HG02973 (cell line): ENCODE data around the gene MRPL38.
"Not testable (repeated sequence)": the region's sequence is repeated elsewhere in the genome, so short reads cannot be mapped to it uniquely, and the experiment has no call there.

Source experiments
- ATAC-seq: cut with Tn5 transposase; IDR thresholded peaks from one replicate; pipeline ENCODE4 v1.9.1; 2021; ENCODE audit warnings: moderate library complexity; ENCODE audit not compliant: unreplicated experiment

Gene MRPL38

DNA sequence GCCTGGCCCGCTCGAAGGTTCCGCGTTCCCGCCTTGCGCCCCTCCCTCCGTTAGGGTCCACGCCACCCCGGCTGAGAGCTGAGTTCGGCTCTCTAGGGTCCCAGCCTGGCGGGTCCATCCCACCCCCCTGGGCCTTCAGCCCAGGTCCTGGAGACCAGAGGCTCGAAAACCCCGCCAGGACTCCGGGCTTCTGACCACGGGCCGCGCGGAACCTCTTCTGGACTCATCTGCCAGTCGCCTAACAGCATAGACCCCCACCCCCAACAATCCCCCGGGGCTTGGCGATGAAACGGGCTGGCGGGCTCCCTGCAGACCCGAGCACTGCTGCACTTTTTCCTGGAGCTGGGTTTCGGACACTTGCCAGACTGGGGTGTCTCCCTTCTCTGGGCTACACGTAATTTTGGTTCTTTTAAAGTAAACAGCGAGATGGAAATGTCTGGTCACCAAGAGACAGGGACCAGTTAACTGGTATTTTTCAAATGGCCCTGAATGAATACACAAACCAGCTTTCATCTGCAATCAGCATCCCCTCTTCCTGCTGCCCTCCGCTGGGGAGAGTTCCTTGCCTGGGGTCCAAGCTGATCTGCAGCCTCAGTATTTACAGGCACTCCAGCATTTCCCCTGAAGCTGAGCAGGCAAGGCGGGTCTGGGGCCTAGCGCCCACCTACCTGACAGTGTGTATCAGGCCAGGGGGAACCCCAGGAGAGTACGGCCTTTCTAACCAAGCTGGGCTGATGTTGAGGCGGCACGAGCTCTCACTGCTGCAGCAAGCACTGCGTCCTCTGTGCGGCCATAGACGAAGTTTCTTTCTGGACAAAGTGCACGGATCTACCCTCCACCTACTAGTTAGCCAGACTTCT is 7.3 kb downstream of the MRPL38 start:
- ATAC-seq = no peak

DNA sequence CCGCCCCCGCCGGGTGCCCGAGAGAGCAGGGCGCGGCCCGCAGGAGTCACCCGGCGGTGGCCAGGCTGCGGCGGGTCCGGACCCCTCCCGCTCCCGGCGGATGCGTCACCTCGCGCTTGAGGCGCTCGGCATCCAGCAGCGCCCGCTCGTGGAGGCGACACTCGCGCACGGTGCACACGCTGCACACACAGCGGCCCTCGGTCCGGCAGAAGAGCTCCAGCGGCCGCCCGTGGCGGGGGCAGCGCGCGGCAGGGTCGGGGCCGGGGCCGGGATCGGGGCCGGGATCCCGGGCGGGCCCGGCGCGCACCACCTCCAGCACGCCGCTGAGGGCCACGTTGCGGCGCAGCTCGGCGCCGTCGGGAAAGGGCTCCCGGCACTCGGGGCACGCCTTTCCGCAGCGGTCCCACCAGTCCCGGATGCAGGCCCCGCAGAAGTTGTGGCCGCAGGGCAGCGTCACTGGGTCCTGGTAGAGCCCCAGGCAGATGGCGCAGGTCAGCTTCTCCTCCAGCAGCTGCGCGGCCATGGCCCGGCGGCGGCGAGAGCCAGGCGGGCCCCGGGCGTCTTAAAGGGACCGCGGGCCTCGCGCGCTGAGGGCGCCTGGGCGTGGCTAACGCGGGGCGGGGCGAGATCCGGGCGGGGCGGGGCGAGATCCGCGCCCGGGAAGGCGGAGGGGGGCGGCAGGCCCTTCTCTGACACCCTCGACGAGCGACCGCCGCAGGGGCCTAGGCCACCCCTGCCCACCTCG is 8.1 kb downstream of the MRPL38 start, which contains the start of gene TRIM65:
Gene TRIM65, minus strand, starts transcription at position 537 of the 745 bp plus-strand sequence. Its CDS starts 14 bp downstream, at position 523.
- ATAC-seq = peak; percentile 38

DNA sequence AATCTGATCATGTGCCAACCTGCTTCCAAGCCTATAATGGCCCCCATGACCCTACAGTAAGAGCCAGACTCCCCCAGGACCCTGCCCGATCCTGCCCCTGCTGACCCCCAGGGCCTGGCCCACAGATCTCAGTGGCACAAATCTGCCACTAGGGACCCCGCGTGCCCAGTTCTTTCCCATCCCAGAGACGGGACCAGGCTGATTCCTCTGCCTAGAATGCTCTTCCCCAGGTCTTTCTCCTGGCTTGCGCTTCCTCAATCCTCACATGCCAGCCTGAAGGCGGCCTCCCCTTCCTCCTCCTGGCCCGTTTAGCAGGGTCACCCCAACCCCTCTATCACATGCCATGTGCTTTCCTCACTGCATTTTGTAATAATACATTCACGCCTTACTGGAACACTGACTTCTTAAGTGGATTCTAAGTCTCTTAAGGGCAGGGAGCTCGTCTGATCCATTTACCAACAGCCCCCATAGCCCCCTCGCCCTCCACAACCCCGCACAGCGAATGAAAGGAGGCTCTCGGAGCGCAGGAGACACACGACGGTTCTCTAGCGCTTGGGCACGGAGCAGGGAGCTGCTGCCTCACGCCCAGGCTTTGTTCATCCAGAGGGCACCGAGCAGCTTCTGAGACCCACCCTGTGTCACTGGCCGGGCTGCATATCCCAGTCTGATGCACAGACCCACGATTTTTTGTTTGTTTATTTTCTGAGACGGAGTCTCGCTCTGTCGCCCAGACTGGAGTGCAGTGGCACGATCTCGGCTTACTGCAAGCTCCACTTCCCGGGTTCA is 9.1 kb downstream of the MRPL38 start:
- ATAC-seq = no peak

DNA sequence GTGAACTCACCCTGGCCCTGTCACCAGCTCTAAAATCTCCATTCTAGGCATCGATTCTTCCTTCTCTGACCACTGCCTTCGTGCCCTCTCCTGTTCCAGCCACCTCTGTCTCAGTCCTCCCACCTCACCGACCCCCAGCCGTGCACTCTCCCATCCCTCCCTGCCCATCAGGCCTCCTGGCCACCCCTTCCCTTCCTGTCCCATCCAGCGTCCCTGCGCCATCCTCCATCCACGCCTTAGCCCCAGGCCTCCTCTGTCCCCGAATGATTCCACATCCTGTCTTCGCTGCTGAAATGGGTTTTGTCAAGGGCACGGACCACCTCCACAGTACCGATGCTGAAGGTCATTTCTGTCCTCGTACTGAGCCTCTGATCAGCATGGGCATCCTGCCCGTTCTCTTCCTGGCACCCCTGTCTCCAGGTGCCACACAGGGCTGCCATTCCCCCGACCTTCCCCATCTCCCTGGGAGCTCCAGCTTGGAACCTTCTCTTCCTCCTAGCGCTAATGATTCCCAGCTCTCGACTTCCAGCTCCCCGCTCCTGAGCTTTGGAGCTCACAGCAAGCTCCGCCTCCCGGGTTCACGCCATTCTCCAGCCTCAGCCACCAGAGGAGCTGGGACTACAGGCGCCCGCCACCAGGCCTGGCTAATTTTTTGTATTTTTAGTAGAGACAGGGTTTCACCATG is 10.5 kb downstream of the MRPL38 start:
- no peak for ATAC-seq

DNA sequence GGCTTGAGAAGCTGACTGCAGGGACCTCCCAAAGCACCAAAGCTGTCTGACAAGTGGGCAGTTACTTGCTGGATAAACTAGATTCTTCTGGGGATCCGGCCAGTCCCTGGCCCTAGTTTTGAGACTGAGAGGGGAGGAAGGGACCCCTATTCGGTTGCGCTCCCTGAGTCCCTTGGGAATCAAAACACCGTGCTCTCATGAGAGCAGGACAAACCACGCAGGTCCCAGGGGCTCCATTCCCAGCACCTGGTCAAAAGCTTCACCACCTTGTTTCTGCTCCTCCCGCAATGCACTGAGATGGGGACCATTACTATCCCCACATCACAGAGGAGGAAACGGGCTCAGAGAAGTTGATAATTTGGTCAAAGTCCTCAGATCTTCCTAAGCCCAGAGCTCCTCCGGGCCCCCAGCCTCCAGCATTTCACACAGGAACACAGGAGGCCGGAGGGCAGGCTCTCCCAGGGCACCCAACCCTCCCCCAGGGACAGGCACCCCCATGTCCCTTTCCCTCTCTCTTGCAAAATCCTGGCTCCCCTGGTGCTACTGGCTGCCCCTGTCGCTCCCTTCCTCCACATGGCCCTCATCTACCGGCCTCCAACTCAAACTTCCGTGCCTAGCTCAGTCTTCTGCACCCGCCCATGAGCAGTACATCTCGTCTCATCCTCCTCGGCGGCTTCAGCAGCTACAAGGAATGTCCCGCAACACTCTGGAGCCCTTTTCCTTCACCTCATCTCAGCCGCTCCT is 11.2 kb downstream of the MRPL38 start:
- ATAC-seq = no peak

DNA sequence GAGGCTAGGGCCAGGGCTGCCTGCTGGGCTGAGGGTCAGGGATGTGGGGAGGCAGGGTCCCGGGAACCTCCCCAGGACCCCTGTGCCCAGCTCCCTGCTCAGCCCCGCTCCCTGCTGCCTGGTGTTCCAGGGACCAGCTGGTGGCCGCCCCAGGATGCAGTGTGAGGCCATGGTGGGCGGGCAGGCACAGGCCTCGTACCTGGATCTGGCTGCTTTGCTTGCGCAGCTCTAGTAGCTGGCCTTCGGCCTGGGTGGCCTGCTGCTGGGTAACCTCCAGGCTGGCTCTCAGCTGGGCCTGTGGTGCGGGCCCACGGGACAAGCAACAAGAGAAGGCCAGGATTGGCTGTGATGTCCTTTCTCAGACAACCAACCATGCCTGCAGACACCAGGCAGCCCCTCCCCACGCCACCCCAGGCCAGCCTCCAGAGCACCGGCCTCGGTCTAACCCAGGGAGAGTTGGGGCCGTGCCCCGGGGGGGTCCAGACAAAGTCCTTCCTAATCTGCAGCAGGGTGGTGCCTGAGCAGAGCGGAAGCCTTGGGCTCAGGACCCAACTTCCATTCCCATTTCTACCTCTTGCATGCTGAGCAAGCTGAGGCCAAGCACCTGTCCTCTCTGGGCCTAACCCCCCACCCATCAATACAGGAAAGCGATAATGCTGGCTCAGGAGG is 12.0 kb downstream of the MRPL38 start:
- ATAC-seq = no peak

DNA sequence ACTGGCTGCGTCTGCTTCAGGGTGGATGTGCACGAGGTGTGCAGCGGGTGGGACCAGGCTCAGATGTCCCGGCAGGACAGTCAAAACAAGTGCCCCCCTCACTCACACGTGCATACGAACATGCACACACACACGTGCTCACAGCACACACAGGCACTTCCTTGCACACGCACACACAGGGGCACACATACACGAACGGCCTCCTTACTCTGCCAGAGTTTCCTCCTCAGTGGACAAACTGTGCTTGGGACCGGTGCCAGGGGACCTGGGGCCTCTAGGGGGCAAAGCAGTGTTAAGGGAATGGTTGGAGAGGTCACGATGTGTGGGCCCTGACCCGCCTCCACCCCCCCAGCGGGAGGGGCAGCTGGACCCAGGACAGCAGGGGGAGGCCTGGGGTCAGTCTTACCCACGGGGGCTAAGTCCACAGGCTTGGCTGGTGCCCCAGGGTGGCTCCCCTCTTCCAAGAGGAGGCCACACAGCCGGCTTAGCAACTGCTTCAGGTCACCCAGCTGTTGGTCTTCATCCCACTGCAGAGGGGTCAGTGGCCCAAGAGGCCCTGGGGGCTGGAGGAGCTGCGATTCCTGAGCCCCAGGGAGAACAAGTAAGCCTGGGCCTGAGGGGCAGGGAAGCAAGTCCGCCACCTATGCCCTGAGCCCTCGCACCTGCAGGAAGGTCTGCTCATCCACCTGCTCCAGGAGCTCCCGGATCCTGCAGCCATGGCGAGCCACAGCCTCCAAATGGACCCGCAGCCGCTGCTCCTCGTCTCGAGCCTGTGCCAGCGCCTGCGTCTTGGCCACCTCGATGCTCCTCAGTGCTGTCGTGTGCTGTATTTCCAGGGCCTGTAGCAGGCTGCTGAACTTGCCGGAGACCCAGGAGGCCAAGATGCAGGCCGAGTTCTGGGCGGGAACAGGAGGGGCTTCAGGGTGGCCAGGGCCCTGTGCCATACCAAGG is 12.8 kb downstream of the MRPL38 start:
- ATAC-seq = no peak

DNA sequence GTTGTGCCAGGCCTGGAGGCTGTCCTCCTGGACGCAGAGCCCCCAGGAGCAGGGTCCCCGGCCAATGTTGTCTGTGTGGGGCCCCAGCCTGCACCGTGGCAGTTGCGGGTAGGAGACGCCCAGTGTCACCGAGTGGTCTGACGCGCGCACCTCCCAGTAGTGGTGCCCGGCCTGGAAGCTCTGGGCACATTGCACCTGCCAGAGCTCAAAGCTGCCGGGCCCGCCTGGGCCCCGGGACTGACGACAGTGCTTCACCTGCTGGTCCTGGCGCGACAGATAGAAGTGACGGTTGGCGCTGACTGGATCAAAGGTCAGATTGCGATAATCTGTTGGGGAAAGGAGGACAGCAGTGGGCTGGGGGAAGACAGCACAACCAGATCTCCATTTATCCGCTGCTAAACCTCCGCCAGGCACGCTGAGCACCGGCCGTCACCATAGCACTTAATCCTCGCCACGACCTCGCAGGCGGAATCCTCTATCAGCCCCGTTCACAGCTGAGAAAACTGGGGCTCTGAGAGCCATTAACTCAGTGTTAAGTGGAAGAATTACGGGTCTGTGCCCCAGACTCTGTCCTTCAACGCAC is 13.6 kb downstream of the MRPL38 start:
- no peak for ATAC-seq

DNA sequence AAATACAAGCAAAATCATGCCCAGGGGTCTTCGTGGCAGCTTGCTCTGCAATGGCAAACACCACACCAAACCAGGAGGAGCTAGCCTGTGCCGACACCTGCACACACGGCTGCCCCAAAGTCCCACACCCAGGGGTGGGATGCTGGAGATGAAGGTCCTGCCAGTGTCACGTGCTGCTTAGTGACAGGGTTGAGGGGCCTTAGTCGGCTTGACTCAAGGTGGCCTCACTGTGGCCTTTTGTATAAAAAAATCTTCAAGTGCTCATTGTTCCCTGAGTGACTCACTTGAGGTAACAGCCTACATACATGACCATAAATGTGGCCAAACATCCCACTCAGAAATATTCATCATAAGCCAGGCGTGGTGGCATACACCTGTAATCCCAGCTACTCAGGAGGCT is 15.2 kb downstream of the MRPL38 start:
- ATAC-seq = no peak

DNA sequence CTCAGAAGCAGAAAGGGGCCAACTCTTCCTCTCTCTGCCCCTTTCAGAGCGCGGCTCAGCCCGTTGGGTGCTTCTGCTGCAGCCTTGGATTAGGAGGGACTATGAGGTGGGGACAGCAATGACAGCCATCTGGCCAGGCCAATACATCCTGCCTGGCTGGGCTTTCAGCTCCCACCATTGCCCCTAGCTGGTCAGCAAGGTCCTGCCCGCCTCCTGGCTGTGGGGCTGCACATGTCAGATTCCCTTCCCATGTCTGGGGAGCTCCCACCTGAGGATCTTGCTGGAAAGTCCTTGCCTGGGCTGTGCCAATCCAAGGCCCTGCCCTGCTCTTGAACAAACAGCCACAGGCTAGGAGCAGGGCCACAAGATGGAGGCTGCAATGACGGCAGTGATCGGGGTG is 16.2 kb downstream of the MRPL38 start:
- no peak for ATAC-seq

DNA sequence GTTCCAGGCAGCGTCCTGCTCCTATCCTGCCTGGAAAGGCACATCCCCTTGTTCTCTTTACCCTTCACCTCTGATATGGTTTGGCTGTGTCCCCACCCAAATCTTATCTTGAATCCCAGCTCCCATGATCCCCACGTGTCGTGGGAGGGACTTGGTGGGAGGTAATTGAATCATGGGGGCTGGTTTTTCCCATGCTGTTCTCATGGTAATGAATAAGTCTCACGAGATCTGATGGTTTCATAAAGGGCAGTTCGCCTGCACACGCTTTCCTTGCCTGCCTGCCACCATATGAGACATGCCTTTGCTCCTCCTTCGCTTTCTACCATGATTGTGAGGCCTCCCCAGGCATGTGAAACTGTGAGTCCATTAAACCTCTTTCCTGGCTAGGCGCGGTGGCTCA is 18.8 kb downstream of the MRPL38 start:
- ATAC-seq = not testable (repeated sequence)

DNA sequence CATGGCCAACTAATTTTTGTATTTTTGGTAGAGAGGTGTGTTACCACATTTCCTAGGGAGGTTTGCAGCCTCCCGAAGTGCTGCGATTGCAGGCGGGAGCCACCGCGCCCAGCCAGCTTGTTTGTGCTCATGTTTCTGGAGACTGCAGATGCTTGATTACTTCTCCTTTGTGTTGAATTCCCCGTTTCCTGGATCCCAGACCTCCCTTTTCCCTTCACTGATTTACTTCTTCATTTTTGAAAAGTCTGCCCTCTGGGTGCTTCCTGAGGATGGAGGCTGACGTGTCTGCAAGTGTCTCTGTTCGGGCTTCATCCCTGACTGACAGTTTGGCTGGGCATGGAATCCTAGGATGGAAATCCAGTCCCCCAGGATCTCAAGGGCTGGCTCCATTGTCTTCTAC is 19.3 kb downstream of the MRPL38 start:
- no peak for ATAC-seq

DNA sequence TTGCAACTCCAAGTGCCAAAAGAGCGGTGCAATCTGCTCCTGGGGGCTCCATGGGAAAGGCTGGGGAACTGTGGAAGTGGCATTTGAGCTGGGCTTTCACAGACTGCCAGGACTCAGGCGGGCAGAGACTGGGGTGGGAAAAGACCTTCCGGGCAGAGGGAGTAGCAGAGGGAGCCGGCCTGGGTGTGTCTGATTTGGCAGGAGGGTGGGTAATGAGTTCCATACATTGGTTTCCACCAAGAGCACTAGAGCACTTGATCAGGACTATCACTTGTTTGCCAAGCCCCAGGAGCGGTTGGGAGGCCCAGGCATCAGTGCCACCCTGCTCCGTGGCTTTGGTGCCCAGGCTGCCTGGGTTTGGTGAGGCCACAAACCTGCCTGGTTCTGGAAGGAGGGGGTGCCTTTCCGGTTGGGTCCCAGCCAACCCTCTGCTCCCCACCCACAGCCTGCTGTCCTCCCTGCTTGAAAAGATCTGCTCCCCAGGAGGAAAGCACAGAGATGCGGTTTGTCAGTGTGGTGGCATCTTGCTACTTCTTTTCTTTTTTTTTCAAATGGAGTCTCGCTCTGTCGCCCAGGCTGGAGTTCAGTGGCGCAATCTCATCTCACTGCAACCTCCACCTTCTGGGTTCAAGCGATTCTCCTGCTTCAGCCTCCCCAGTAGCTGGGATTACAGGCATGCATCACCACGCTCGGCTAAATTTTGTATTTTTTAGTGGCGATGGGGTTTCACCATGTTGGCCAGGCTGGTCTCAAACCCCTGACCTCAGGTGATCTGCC is 22.8 kb downstream of the MRPL38 start:
- ATAC-seq = no peak

DNA sequence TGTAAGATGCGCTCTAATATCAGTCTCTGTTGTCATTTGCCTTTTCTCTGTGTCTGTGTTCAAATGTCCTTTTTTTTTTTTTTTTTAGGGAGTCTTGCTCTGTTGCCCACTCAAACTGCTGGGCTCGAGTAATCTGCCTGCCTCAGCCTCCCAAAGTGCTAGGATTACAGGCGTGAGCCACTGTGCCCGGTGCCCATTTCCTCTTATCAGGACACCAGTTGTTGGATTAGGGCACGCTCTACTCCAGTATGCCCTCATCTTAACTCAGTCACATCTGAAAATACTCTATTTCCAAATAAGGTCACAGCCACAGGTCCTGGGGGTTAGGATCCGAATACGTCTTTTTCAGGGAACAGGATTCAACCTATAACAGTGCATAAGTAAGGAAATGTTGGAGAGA is 24.4 kb downstream of the MRPL38 start:
- ATAC-seq = no peak

DNA sequence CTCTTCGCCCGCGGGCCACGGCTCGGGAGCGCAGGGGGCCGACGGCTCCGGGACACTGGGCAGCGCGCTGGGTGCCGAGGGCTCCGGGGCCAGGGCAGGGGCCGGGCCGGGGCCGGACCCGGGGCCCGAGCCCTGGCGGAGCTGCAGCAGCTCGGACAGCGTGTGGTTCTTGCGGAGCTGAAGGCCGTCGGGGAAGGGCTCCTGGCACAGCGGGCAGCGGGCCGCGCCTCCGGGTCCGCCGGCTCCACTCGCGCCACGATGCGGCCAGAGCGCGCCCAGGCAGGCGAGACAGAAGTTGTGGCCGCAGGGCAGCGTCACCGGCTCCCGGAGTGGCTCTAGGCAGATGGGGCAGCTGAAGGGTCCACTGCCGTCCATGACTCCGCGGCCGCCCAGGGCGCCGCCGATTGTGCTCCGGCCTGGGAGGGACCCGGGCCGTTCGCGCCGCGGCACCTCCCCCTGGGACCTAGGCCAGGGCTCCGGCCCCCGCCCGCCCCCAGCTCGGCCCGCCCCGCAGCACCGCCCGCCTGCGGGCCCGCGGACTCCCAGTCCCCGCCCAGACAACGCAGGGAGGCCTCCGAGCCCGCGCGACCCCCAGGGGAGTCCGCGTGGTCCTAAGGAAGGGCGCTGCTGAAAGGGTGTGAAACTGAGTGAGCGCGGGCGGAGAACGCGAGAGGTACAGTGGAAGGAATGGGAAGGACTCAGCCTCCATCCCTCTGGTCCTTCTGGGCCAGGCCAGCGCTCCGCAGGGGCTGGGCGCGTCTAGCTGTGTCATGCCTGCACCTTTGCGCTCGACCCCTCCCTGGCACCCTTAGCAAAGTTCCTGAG is 26.3 kb downstream of the MRPL38 start, which contains the start of gene TRIM47:
Gene TRIM47, minus strand, starts transcription at position 408 of the 825 bp plus-strand sequence. Its CDS starts 33 bp downstream, at position 375.
- ATAC-seq = no peak

DNA sequence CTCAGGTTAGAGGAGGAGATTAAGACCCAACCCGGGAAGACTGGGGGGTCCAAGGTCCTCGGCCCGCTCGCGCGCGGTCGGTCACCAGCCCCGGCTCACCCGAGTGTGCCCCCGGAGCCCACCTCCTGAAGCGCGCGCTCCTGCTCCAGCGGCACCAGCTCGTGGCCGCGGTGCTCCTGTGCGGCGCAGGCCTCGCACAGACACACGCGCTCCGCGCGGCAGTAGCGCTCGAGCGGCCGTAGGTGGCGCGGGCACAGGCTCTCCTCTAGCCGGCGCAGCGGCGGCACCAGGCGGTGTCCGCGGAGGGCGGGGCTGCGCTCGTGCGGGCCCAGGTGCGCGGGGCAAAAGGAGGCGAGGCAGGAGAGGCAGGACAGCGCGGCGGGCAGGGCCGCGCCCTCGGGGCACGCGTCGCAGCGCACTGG is 26.9 kb downstream of the MRPL38 start:
- peak; percentile 49 for ATAC-seq
